D341Med (cell line): Measurements from ENCODE around the gene CENPX.

ENCODE experiments used
- DNase-seq: peaks from one replicate; pipeline ENCODE4 v3.0.0; 2012; ENCODE audit warnings: low spot score

CENPX gene

GRCh38 chr17:82022310-82022980 lies at the start of gene CENPX:
CENPX (minus strand) TSS chr17:82022878; CDS start chr17:82022861, 17 bp downstream.
- DNase-seq: peak; percentile 59

- no peak for DNase-seq
Observed at GRCh38 chr17:82070611-82071010, 47.9 kb upstream of the CENPX start.

GRCh38 chr17:82065638-82066303 lies 43.1 kb upstream of the CENPX start, which contains the start of gene DUS1L:
DUS1L (minus strand) TSS chr17:82065804; CDS start chr17:82065059, 745 bp downstream.
- peak; percentile 99 for DNase-seq

GRCh38 chr17:82065193-82065637 lies 42.5 kb upstream of the CENPX start:
- no peak for DNase-seq

- DNase-seq: no peak
Observed at GRCh38 chr17:82064433-82065192, 41.9 kb upstream of the CENPX start.

GRCh38 chr17:82063424-82064415 lies 41.0 kb upstream of the CENPX start:
- no peak for DNase-seq

- no peak for DNase-seq
Observed at GRCh38 chr17:82062984-82063368, 40.3 kb upstream of the CENPX start.

GRCh38 chr17:82062076-82062983 lies 39.7 kb upstream of the CENPX start:
- no peak for DNase-seq

GRCh38 chr17:82061047-82061925 lies 38.6 kb upstream of the CENPX start:
- no peak for DNase-seq

GRCh38 chr17:82060614-82061013 lies 37.9 kb upstream of the CENPX start:
- DNase-seq: no peak

GRCh38 chr17:82060001-82060380 lies 37.3 kb upstream of the CENPX start:
- no peak for DNase-seq

GRCh38 chr17:82059272-82060000 lies 36.8 kb upstream of the CENPX start:
- no peak for DNase-seq

GRCh38 chr17:82058855-82059249 lies 36.2 kb upstream of the CENPX start:
- no peak for DNase-seq

- no peak for DNase-seq
Observed at GRCh38 chr17:82058230-82058854, 35.7 kb upstream of the CENPX start.

- no peak for DNase-seq
Observed at GRCh38 chr17:82056729-82057621, 34.3 kb upstream of the CENPX start.

- no peak for DNase-seq
Observed at GRCh38 chr17:82055965-82056728, 33.5 kb upstream of the CENPX start.
